Activated CD8-positive, alpha-beta memory T cell treated with anti-CD3 and anti-CD28 coated beads, Interleukin-2, amount 50 U/mL, for 1 hour (primary cell): Measurements from ENCODE around the gene IFITM5.

Experiments
- DNase-seq: peaks from one replicate; pipeline ENCODE4 v3.0.0-alpha.2; 2020; ENCODE audit errors: extremely low read depth

IFITM5 gene

GRCh38 chr11:295351-296170 is 3.8 kb downstream of the IFITM5 start:
- DNase-seq = no peak

- no peak for DNase-seq
Measured at GRCh38 chr11:294780-295179, 4.5 kb downstream of the IFITM5 start.

- no peak for DNase-seq
Measured at GRCh38 chr11:293852-294661, 5.3 kb downstream of the IFITM5 start.

GRCh38 chr11:293271-293851 is 6.0 kb downstream of the IFITM5 start:
- DNase-seq = no peak

DNA sequence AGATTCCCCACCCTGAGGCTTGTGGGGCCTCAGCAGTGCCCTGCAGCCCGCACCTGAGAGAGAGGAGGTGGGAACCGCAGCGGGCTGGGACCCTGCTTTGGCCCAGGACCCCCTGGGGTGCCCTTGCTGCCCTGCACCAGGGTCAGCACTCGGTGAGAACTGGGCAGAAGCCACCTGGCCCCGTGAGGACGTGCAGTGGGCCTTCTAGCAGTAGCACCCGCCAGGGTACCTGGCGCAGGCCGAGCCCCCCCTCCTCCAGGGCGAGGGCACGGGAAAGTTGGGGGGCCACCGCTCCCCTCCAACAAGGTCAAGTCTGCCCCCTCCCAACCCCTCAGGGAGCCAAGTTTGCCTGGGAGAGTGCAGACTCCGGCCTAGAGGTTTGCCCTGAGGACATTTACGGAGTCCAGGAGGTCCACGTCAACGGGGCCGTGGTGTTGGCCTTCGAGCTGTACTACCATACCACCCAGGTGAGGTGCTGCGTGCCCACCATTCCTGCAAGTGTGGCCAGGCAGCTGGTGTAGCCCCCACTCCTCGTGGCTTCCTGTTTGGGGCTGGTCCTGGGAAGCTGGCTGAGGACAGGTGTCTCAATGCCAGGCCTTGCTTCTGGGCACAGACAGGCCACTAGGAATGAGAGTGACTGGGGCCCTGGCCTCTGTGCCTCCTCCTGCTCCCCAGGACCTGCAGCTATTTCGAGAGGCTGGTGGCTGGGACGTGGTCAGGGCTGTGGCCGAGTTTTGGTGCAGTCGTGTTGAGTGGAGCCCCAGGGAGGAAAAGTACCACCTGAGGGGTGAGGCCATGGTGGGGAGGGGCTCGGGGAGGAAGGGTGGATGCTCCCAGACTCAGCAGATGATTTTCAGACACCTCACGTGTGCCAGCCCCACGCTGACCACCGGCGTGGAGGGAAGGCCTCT is 6.9 kb downstream of the IFITM5 start:
- no peak for DNase-seq

DNA sequence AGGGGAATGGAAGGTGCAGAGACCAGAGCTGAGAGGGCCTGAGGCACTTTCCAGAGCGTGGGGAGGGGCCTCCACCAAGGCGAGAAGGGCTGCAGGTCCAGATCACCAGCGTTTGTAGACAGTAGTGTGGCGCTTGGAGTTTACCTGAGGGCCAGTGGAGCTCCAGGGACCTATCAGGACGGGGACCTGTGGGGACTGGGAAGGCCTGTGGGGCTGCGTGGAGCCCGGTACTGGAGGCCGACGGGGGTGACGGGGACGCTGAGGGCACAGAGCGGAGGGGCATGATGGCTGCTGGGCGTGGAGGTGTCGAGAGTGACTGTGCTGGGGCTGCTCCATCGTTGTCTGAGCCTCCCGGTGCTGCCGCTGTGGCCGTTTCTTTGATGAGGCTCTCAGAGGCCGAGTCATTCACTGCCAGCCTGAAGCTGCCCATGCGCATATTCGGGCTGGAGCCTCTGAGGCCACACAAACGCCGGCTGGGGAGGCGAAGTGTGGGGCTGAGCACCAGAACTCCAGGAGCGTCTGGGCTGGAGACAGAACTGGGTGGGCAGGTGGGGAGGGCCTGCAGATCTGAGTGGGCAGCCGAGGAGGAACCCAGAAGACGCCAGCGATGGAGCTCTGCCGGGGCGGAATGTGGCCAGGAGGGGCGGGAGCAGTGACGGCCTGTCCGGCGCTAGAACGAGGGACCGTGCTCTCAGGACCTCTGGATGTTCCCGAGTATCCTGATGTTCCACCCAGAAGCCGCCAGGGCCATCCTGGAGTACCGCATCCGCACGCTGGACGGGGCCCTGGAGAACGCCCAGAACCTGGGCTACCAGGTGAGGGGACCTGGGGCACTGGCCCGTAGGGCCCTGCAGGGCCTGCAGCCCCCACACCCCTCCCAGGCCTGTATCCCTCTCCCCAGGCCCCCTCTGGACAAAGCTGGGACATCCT is 7.8 kb downstream of the IFITM5 start:
- no peak for DNase-seq

DNA sequence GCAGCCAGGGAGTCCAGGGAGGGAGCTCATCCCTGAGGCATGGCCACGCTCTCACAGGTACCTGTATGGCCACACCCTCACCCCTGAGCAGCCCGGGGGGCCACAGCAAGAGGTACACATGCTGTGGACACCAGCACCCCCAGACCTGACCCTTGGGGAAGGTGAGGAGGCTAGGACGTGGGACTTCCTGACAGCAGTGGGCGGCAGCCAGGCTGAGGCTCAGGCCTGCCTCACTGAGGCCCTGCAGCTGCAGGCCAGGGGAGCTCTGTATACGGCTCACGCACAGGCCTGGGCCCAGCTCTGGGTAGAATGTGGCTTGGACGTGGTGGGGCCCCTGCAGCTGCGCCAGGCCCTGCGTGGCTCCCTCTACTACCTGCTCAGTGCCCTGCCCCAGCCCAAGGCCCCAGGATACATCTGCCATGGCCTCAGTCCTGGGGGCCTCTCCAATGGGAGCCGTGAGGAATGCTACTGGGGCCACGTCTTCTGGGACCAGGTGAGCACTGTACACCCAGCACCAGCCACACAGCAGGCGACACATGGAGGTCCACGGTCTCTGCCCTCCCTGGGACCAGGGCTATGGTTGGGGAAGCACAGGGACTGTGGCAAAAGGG is 8.6 kb downstream of the IFITM5 start:
- no peak for DNase-seq

DNA sequence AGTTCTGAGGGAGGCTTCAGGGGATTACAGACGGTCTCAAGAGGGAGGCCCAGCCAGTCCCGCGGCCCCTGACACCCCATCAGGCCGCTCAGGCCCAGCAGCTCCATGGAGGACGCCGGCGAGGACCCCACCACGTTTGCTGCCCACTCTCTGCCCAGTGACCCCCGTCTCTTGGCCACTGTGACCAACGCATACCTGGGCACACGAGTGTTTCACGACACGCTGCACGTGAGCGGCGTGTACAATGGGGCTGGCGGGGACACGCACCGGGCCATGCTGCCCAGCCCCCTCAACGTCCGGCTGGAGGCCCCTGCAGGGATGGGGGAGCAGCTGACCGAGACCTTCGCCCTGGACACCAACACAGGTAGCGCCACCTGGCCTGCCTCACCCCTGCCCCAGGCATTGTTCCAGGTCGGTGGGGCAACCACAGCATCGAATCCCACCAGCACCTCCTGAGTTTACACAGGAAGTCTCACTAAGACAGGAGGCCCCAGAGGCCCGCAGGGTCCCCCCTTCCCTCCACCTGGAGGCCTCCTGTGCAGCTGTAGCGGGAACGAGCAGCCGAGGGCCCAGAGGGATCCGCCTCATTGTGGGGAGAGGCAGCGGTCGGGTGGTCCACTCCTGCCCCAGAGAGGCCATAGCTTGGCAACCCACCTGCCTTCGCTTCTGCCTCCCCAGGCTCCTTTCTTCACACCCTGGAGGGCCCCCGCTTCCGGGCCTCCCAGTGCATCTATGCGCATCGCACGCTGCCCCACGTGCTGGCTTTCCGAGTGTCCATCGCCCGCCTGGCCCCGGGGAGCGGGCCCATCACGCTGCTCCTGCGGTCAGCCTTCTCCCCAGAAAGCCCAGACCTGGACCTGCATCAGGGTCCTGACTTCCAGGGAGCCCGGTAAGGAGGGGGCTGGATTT is 9.4 kb downstream of the IFITM5 start:
- DNase-seq = no peak

- no peak for DNase-seq
Measured at GRCh38 chr11:289398-289711, 10.0 kb downstream of the IFITM5 start.

DNA sequence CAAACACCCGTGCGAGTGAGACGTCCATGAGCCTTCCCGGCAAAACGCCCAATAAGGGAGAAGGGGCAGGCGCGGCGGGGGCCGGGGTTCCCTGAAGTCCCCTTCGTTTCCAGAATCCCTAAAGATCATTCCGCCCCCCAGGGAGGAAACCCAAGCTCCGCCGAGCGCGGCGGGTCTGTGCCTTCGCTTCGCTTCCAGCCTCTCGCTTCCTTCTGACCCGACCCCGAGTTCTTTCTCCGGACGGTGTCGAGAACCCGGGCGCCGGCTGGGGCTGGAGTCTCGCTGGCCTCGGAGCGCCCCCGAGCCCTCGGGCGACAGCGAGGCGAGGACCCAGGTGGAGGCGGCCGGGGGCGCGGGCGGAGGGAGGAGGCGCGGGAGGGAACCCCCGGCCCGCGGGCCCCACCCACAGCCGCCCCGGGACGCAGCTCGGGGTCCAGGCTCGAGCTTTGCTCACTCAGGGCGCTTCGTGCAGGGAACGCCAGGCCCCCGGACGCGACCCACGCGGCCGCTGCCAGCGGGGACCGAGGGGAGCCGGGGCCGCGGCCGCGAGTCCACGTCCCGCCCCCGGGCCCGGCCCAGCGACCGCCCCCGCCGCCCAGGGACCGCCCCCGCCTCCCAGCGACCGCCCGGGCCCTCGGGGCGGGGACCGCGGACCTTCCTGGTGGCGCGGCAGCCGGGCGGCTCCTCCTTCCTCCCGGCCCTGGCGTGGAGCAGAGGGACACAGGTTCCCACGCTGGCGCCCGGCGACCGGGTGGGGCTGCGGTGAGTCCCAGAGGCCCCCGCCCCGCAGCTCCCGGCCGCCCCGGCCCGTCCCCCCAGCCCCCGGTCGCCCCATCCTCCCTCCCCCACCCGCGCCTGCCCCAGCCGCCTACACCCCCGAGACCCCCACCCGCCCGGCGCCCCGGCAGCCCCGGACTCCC is 10.6 kb downstream of the IFITM5 start, which contains the start of gene PGGHG:
PGGHG (plus strand) TSS at position 649 of the 920 bp plus-strand sequence. CDS start 691 bp downstream, outside the sequence.
- no peak for DNase-seq

- DNase-seq = no peak
Measured at GRCh38 chr11:287821-288477, 11.4 kb downstream of the IFITM5 start.

DNA sequence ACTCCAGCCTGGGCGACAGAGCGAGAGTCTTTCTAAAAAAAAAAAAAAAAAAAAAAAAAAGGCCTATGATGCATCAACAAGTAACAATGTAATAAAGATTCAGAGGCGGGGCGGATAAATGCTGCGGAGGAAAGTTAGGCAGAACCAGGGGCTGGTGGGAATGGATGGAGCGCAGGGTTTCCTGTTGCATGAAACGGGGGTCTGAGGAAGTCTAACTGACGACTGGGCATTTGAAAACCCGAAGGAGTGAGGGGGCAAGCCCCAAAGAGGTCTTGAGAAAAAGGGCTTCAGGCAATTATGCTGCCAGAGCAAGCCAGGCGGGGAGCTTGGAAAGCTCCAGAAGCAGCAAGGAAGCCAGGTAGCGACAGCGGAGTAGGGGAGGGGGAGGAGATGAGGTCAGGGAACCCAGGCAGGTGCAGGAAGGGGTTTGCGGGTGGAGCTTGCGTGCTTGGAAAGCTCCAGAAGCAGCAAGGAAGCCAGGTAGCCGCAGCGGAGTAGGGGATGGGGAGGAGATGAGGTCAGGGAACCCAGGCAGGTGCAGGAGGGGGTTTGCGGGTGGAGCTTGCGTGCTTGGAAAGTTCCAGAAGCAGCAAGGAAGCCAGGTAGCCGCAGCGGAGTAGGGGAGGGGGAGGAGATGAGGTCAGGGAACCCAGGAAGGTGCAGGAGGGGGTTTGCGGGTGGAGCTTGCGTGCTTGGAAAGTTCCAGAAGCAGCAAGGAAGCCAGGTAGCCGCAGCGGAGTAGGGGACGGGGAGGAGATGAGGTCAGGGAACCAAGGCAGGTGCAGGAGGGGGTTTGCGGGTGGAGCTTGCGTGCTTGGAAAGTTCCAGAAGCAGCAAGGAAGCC is 12.1 kb downstream of the IFITM5 start:
- peak; percentile 65 for DNase-seq

GRCh38 chr11:285894-286220 is 13.5 kb downstream of the IFITM5 start:
- no peak for DNase-seq

DNA sequence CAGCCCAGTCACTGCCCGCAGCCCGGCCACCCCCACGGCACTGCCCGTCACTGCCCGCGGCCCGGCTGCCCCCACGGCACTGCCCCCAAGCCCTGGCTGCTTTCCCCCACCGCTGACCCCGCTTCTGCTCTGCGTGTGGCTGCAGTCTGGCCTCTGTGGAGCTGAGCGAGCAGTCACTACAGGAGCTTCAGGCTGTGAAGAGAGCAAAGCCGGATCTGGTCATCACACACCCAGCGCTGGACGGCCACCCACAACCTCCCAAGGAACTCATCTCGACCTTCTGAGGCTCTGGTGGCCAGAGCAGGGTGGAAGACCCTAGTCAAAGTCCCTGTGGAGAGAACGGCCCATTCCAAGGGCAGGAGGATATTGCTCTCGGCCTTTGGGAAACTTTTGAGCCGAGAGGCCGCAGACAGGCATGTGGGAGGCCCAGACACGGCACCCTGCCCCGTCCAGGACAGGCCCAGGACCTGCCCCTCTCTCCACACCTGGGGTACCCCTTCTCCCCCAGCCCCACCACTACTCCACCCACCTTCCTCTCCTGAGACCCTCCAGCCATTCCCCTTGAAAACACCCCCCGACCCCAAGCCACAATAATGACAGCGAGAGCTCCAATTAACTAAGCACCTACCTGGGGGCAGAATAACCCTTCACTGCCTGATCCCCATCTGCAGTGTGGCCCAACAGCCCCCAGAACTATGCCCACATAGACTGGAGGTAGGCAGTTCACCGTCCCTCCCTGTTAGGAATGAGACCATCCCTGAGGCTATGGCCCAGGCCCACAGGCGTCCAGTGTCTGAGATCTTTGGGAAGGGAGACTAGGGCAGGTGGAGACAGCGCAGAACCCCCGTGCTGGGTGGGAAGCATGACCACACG is 14.1 kb downstream of the IFITM5 start:
- no peak for DNase-seq
